HepG2 (cell line): ENCODE data around the gene UQCC5. TPM values are rescaled to one million over a fixed set of nuclear protein-coding genes. Genes with fewer than 3 reads are reported as not detected.

Source experiments
- CBX1 ChIP-seq: IDR thresholded peaks from one replicate; pipeline ENCODE4 v1.6.1; 2016; ENCODE audit warnings: antibody characterized with exemption, low read depth
- CBX2 ChIP-seq, 2 experiments: fragments of 200-600 bp in 1 of 2; sonication (generic); formaldehyde crosslinking in 1 of 2; IDR thresholded peaks; 2 replicates each; pipeline versions ENCODE4 v1.7.0 to v1.8.1; 2018 to 2022; ENCODE audit warnings: low read depth in 2 of 2, low read length in 1 of 2, mild to moderate bottlenecking in 1 of 2, missing genetic modification reagents in 1 of 2
- GZF1 ChIP-seq: sonication (generic); formaldehyde crosslinking; IDR thresholded peaks from 2 replicates; pipeline ENCODE4 v1.5.1; 2020; ENCODE audit warnings: mild to moderate bottlenecking, missing genetic modification reagents
- KMT2B ChIP-seq: IDR thresholded peaks from 2 replicates; pipeline ENCODE4 v1.6.1; 2016; ENCODE audit warnings: missing genetic modification reagents, missing compliant biosample characterization
- NR2F2 ChIP-seq: IDR thresholded peaks from 2 replicates; pipeline ENCODE4 v1.6.1; 2012; ENCODE audit warnings: low read depth, inconsistent platforms, borderline replicate concordance
- RBM39 ChIP-seq: fragments of 200-400 bp; formaldehyde crosslinking; IDR thresholded peaks from one replicate; pipeline ENCODE4 v1.6.1; 2018; ENCODE audit warnings: antibody characterized with exemption, mild to moderate bottlenecking, low read depth, low read length; ENCODE audit not compliant: poor library complexity, severe bottlenecking
- SMAD1 ChIP-seq: sonication (generic); formaldehyde crosslinking; IDR thresholded peaks from 2 replicates; pipeline ENCODE4 v1.4.0; 2020; ENCODE audit warnings: missing genetic modification reagents, low read depth, mild to moderate bottlenecking, borderline replicate concordance
- TBX2 ChIP-seq: sonication (generic); formaldehyde crosslinking; IDR thresholded peaks from 2 replicates; pipeline ENCODE4 v1.5.0; 2020; ENCODE audit warnings: missing genetic modification reagents, mild to moderate bottlenecking, borderline replicate concordance
- ZNF333 ChIP-seq: sonication (generic); formaldehyde crosslinking; IDR thresholded peaks from 2 replicates; pipeline ENCODE4 v1.4.0; 2020; ENCODE audit warnings: mild to moderate bottlenecking, missing genetic modification reagents, borderline replicate concordance
- ZNF609 ChIP-seq: sonication (generic); formaldehyde crosslinking; IDR thresholded peaks from 2 replicates; pipeline ENCODE4 v1.4.0; 2020; ENCODE audit warnings: mild to moderate bottlenecking, missing genetic modification reagents, borderline replicate concordance
- ZNF740 ChIP-seq: sonication (generic); formaldehyde crosslinking; IDR thresholded peaks from 2 replicates; pipeline ENCODE4 v1.4.0; 2020; ENCODE audit warnings: missing genetic modification reagents
- polyA plus RNA-seq, 8 experiments: library from polyadenylated mRNA; depleted of rRNA in 3 of 8; stranded (reverse) in 7 of 8; unstranded in 1 of 8; fragments of >200 nt; fragmentation: Illumina TruSeq in 4 of 8; extraction: Trizol in 4 of 8; gene quantifications; 2 replicates each; pipeline versions ENCODE4 v1.2.1 to v1.2.3, GENCODE V29; 2011 to 2016; ENCODE audit warnings: low read depth in 4 of 8, missing spikeins in 1 of 8, mixed read lengths in 1 of 8; ENCODE audit not compliant: insufficient read depth in 1 of 8
- total RNA-seq, 5 experiments: library from RNA; depleted of rRNA; stranded (reverse); fragments of >200 nt; fragmentation: Illumina TruSeq; extraction: Trizol; gene quantifications; 2 replicates each; pipeline ENCODE4 v1.2.3, GENCODE V29; 2016; ENCODE audit warnings: low read depth in 1 of 5
- TF ChIP-seq, protein P1 (sequence below): sonication (generic); formaldehyde crosslinking; IDR thresholded peaks from 2 replicates; pipeline ENCODE4 v1.5.0; 2020; ENCODE audit warnings: mild to moderate bottlenecking, missing genetic modification reagents, borderline replicate concordance
- TF ChIP-seq, protein P2 (sequence below): fragments of 450-650 bp; IDR thresholded peaks from 2 replicates; pipeline ENCODE4 v1.6.1; 2016

UQCC5 gene
- total and polyA plus RNA-seq, 2 of the 13 experiments (the other 11 are each of a cell fraction or from before 2014, with no cell fraction given), result 15.4 to 29.5 TPM

DNA sequence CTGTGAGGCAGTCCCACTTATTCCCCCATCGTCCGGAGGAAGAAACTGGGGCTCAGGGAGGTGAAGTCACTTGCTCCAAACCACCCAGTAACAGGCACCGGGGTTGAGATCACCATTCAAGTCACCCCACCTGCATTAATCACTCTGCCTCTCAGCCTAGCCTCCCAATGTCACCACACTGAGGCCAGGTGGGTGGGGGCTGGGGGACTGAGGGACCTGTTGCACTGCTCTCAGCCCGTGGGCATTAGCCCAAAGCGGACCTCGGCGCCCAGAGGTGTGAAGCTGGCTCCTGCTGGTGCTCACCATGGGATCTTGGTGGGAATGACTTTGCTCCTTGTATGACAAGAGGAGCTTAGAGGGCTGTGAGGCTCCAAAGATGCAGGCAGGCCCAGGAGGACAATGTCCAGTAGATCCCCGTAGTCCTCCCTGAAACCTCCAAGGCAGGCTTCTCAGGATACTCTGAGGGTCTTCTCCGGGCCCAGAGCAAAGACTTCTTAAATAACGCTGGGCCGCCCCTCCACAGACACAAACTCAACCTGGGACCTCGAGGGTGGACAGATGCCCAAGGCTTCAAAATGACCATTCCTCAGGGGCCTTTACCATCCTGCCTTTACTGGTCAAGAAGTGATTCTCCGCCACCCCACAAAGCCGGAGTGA is 4.4 kb upstream of the UQCC5 start (continued):
- TF ChIP-seq, protein P1, sequence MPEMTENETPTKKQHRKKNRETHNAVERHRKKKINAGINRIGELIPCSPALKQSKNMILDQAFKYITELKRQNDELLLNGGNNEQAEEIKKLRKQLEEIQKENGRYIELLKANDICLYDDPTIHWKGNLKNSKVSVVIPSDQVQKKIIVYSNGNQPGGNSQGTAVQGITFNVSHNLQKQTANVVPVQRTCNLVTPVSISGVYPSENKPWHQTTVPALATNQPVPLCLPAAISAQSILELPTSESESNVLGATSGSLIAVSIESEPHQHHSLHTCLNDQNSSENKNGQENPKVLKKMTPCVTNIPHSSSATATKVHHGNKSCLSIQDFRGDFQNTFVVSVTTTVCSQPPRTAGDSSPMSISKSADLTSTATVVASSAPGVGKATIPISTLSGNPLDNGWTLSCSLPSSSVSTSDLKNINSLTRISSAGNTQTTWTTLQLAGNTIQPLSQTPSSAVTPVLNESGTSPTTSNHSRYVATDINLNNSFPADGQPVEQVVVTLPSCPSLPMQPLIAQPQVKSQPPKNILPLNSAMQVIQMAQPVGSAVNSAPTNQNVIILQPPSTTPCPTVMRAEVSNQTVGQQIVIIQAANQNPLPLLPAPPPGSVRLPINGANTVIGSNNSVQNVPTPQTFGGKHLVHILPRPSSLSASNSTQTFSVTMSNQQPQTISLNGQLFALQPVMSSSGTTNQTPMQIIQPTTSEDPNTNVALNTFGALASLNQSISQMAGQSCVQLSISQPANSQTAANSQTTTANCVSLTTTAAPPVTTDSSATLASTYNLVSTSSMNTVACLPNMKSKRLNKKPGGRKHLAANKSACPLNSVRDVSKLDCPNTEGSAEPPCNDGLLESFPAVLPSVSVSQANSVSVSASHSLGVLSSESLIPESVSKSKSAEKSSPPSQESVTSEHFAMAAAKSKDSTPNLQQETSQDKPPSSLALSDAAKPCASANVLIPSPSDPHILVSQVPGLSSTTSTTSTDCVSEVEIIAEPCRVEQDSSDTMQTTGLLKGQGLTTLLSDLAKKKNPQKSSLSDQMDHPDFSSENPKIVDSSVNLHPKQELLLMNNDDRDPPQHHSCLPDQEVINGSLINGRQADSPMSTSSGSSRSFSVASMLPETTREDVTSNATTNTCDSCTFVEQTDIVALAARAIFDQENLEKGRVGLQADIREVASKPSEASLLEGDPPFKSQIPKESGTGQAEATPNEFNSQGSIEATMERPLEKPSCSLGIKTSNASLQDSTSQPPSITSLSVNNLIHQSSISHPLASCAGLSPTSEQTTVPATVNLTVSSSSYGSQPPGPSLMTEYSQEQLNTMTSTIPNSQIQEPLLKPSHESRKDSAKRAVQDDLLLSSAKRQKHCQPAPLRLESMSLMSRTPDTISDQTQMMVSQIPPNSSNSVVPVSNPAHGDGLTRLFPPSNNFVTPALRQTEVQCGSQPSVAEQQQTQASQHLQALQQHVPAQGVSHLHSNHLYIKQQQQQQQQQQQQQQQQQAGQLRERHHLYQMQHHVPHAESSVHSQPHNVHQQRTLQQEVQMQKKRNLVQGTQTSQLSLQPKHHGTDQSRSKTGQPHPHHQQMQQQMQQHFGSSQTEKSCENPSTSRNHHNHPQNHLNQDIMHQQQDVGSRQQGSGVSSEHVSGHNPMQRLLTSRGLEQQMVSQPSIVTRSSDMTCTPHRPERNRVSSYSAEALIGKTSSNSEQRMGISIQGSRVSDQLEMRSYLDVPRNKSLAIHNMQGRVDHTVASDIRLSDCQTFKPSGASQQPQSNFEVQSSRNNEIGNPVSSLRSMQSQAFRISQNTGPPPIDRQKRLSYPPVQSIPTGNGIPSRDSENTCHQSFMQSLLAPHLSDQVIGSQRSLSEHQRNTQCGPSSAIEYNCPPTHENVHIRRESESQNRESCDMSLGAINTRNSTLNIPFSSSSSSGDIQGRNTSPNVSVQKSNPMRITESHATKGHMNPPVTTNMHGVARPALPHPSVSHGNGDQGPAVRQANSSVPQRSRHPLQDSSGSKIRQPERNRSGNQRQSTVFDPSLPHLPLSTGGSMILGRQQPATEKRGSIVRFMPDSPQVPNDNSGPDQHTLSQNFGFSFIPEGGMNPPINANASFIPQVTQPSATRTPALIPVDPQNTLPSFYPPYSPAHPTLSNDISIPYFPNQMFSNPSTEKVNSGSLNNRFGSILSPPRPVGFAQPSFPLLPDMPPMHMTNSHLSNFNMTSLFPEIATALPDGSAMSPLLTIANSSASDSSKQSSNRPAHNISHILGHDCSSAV (CRISPR knock-in tag), result no peak
- TF ChIP-seq NR2F2 (no peak), CBX1 (no peak), CBX2 (IDR thresholded peaks at IDR 0.05; ENCODE audit: low read depth, low read length) (no peak), CBX2 (CRISPR knock-in tag; IDR thresholded peaks at IDR 0.05; ENCODE audit: low read depth) (no peak), SMAD1 (CRISPR knock-in tag) (no peak), RBM39 (peak; percentile 7), ZNF740 (CRISPR knock-in tag) (no peak), KMT2B (CRISPR knock-in tag) (no peak), ZNF609 (0 out of 2 replicates have a peak, but pooled peaks have one; percentile 23), GZF1 (CRISPR knock-in tag) (no peak), TBX2 (no peak), ZNF333 (CRISPR knock-in tag) (no peak)
- TF ChIP-seq, protein P2, sequence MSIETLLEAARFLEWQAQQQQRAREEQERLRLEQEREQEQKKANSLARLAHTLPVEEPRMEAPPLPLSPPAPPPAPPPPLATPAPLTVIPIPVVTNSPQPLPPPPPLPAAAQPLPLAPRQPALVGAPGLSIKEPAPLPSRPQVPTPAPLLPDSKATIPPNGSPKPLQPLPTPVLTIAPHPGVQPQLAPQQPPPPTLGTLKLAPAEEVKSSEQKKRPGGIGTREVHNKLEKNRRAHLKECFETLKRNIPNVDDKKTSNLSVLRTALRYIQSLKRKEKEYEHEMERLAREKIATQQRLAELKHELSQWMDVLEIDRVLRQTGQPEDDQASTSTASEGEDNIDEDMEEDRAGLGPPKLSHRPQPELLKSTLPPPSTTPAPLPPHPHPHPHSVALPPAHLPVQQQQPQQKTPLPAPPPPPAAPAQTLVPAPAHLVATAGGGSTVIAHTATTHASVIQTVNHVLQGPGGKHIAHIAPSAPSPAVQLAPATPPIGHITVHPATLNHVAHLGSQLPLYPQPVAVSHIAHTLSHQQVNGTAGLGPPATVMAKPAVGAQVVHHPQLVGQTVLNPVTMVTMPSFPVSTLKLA, result no peak
